Transverse colon (tissue), 4 donors: ENCODE data around the gene ARL4C. TPM values are rescaled to one million over a fixed set of nuclear protein-coding genes. Genes with fewer than 3 reads are reported as not detected.

ENCODE experiments used
- DNase-seq: peaks from one replicate; pipeline ENCODE4 v3.0.0-alpha.2; 2019
- H3K27ac ChIP-seq, 4 donors: fragments of 200-600 bp; sonication (generic); 2 replicates each; pipeline ENCODE4 v1.5.1; 2016 to 2018; ENCODE audit warnings: inconsistent platforms in 4 of 4
- H3K27me3 ChIP-seq: fragments of 200-600 bp; sonication (generic); 2 replicates; pipeline ENCODE4 v1.5.1; 2017; ENCODE audit warnings: inconsistent platforms
- H3K36me3 ChIP-seq, 4 donors: fragments of 200-600 bp; sonication (generic); 2 replicates each; pipeline ENCODE4 v1.5.1; 2017 to 2019; ENCODE audit warnings: inconsistent platforms in 4 of 4
- H3K4me1 ChIP-seq, 4 donors: fragments of 200-600 bp; sonication (generic); 2 replicates each; pipeline ENCODE4 v1.5.1; 2017 to 2020; ENCODE audit warnings: inconsistent platforms in 4 of 4
- H3K4me3 ChIP-seq, 4 donors: fragments of 200-600 bp; sonication (generic); 1 replicate in 1 of 4; 2 replicates in 3 of 4; pipeline versions ENCODE4 v1.5.1 to v1.6.1; 2017 to 2019; ENCODE audit warnings: inconsistent platforms in 4 of 4
- H3K9me3 ChIP-seq, 2 donors: fragments of 200-600 bp; sonication (generic); 2 replicates each; pipeline ENCODE4 v1.5.1; 2017 to 2019; ENCODE audit warnings: inconsistent platforms in 2 of 2
- EP300 ChIP-seq: sonication (generic); formaldehyde crosslinking; IDR thresholded peaks from one replicate; pipeline ENCODE4 v1.6.1; 2017; ENCODE audit warnings: antibody characterized with exemption, low read depth
- POLR2A ChIP-seq: fragments of 450-650 bp; IDR thresholded peaks from one replicate; pipeline ENCODE4 v1.6.1; 2016; ENCODE audit warnings: antibody characterized with exemption, mild to moderate bottlenecking, moderate library complexity
- POLR2AphosphoS5 ChIP-seq, 3 donors: sonication (generic); formaldehyde crosslinking; IDR thresholded peaks; one replicate each; pipeline ENCODE4 v1.6.1; 2016; ENCODE audit warnings: antibody characterized with exemption in 3 of 3
- WGBS, 2 donors: methylation state at CpG; one replicate each; pipeline ENCODE4 v1.1.5; 2018; ENCODE audit warnings: low coverage in 1 of 2; 5-methylcytosine and 5-hydroxymethylcytosine counted together
- in situ Hi-C, 4 donors: fragments of 200-750 bp; cut with MboI; loops; one replicate each; pipeline versions ENCODE4 v1.15.0 to v1.15.1; 2017; ENCODE audit warnings: low sequenced_read_pairs in 3 of 4, low pct_ligation_motif_present in 1 of 4, low pct_unique_long_range_greater_than_20kb in 1 of 4
- intact Hi-C: fragments of 100-400 bp; cut with DNase I; formaldehyde crosslinking; loops from one replicate; pipeline ENCODE4 v1.15.1; 2023; ENCODE audit warnings: low total_unique reads
- total RNA-seq, 4 donors: library from RNA; depleted of rRNA; stranded (reverse); fragments of >200 nt; gene quantifications; one replicate each; pipeline ENCODE4 v1.1.0, GENCODE V29; 2016
- TF ChIP-seq, protein P1 (sequence below), 5 experiments: fragments of 200-600 bp in 3 of 5; fragments of 450-650 bp in 2 of 5; sonication (generic) in 3 of 5; IDR thresholded peaks; 1 replicate in 2 of 5; 2 replicates in 3 of 5; pipeline ENCODE4 v1.5.1; 2016 to 2017; ENCODE audit warnings: antibody characterized with exemption in 5 of 5, inconsistent platforms in 3 of 5, mild to moderate bottlenecking in 2 of 5, moderate library complexity in 1 of 5

ARL4C gene
- total RNA-seq, 4 donors from 2014 or later, result 3.8 to 11.9 (median 5.3) TPM

DNA sequence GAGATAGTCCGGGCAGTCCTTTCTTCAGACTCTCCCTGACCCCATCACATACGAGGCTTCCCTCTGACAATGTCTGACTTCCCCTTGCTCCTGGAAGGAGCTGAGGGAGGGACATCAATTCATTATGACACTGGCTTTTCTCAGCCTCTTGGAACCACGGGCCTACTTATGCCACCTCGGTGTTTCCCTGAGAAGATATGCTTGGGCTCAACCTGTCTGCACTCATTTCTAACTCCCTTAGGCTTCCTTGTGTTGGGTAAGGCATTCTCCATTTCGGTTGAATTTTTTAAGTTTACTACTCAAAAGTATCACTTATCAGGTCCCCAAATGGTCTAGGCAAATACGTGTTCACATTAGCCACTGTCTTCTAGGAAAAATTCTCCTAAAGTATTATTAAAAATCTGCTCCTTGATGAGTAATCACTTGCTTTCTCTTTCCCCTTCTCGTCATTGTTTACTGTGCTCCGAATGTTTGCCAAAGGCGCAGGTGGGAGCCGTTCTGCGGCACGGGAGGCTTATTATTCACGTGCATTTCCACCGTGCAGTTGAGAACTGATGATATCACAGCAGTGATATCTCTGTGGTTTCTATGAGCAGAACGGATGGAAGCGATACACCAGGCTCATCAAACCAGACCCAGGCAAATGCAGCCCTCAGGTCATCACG, 33.1 kb downstream of the ARL4C start:
- Histone ChIP-seq H3K9me3 (no peaks in the 10 kb centered on the region), H3K27me3 (no peaks in the 10 kb centered on the region), H3K4me3 (no peak overlapping the region), H3K4me1 (no peaks in the 10 kb centered on the region), H3K36me3 (no peaks in the 10 kb centered on the region), H3K27ac (no peak overlapping the region)
- 52 to 72% methylated on average over 4 to 17 of the region's 17 CpGs for WGBS, 2 donors
- DNase-seq, result peak; percentile 29
- TF ChIP-seq, protein P1, sequence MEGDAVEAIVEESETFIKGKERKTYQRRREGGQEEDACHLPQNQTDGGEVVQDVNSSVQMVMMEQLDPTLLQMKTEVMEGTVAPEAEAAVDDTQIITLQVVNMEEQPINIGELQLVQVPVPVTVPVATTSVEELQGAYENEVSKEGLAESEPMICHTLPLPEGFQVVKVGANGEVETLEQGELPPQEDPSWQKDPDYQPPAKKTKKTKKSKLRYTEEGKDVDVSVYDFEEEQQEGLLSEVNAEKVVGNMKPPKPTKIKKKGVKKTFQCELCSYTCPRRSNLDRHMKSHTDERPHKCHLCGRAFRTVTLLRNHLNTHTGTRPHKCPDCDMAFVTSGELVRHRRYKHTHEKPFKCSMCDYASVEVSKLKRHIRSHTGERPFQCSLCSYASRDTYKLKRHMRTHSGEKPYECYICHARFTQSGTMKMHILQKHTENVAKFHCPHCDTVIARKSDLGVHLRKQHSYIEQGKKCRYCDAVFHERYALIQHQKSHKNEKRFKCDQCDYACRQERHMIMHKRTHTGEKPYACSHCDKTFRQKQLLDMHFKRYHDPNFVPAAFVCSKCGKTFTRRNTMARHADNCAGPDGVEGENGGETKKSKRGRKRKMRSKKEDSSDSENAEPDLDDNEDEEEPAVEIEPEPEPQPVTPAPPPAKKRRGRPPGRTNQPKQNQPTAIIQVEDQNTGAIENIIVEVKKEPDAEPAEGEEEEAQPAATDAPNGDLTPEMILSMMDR (IDR thresholded peaks at IDR 0.05), result no peak
- TF ChIP-seq POLR2A (no peak), EP300 (no peak), POLR2AphosphoS5 (IDR thresholded peaks at IDR 0.05) (no peak)
- intact Hi-C loops, result no loop called here
- in situ Hi-C loops, result no loop called here

DNA sequence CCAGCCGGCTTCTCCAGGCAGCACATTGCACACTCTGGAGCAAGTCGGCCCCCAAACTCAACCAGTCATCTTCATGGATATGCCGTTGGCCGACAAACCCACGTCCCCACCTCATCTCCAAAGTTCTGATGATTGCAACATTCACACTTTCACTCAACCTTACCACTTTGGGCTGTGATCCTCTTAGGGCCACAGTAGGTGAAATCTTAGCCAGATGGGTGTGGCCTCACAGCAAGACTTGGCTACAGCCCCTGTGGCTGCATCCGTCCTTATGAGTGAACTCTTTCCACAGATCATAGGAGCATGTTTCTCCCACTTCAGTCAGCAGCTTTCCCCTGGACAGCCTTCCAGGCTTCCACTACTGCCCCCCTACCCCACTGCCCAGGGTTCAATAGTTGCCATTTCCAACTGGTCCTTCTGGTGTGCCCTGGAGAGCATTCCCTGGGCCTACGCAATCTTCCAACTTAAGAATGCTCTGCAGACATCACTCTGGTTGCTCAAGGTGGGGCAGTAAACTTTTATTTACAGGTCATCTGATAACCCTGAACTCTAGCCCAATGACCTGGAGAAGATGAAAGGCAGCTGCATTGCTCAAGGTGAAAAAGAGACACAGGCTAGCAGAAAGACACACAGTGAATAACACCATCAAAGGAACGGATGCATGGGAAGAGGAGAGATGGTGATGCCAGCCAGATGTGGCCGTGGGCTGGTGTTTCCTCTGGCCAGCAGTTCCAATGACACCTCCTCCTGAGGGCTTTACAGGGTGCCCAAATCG, 34.5 kb downstream of the ARL4C start:
- in situ Hi-C loops, result no loop called here
- Histone ChIP-seq H3K27ac (no peak overlapping the region), H3K36me3 (no peaks in the 10 kb centered on the region), H3K27me3 (no peaks in the 10 kb centered on the region), H3K4me1 (no peaks in the 10 kb centered on the region), H3K9me3 (no peaks in the 10 kb centered on the region), H3K4me3 (no peak overlapping the region)
- WGBS, 2 donors, result 68 to 87% methylated on average over 3 to 10 of the region's 10 CpGs
- TF ChIP-seq, protein P1 (IDR thresholded peaks at IDR 0.05), result no peak
- DNase-seq, result no peak
- intact Hi-C loops, result no loop called here

DNA sequence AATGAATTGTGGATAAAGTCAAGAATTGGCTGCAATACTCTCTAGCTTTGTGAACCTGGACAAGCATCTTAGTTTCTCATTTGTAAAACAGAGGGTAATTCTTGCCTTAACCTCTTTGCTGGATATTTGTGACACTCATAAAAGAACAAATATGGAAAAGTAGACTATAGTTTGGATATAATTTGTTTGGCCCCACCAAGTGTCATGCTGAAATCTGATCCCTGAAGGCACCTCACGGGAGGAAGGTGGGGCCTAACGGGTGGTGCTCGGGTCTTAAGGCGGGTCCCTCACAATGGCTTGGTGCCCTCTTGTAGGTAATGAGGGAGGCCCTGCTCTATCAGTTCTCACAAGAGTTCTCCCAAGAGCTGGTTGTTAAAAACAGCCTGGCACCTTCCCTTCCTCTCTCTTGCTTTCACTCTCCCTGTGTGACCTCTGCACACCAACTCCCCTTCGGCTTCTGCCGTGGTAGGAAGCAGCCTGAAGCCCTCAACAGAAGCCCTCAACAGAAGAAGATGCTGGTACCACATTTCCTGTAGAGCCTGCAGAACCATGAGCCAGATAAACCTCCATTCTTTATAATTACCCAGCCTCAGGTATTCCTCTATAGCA, 37.4 kb downstream of the ARL4C start:
- Histone ChIP-seq H3K36me3 (no peaks in the 10 kb centered on the region), H3K27me3 (no peaks in the 10 kb centered on the region), H3K27ac (no peak overlapping the region), H3K4me3 (no peak overlapping the region), H3K4me1 (no peaks in the 10 kb centered on the region), H3K9me3 (no peaks in the 10 kb centered on the region)
- intact Hi-C loops, result no loop called here
- WGBS, 2 donors, result 77% methylated on average over 6 of the region's 6 CpGs; no CpG with 5 or more reads in 1 of the 2 donors
- TF ChIP-seq EP300 (no peak), POLR2A (no peak), POLR2AphosphoS5 (IDR thresholded peaks at IDR 0.05) (no peak)
- TF ChIP-seq, protein P1 (IDR thresholded peaks at IDR 0.05), result no peak
- in situ Hi-C loops, result no loop called here
- DNase-seq, result no peak

DNA sequence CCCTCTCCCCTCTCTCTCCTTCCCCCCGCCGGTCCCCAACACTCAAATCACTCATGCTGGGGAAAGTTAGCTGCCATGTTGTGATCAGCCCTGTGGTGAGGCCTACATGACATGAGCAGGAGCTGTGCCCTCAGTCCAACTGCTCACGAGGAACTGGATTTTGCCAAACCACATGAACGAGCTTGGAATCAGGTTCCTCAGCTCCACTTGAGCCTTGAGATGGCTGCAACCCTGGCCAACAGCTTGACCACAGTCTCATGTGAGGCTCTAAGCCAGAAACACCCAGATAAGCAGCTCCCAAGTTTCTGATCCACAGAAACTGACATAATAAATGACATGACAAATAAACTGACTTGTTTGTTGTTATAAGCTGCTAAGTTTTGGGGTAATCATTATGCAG, 38.4 kb downstream of the ARL4C start:
- Histone ChIP-seq H3K4me3 (no peak overlapping the region), H3K36me3 (no peaks in the 10 kb centered on the region), H3K9me3 (no peaks in the 10 kb centered on the region), H3K27ac (no peak overlapping the region), H3K27me3 (no peaks in the 10 kb centered on the region), H3K4me1 (no peaks in the 10 kb centered on the region)
- TF ChIP-seq EP300 (no peak), POLR2AphosphoS5 (IDR thresholded peaks at IDR 0.05) (no peak)
- intact Hi-C loops, result no loop called here
- DNase-seq, result no peak
- in situ Hi-C loops, result no loop called here
- WGBS, 2 donors, result 80 to 81% methylated on average over 2 to 4 of the region's 4 CpGs
